SHP77 treated with DMSO at 0.1 percent for 48 hours (cell line): ENCODE results near the gene TBX22.
"Not testable (repeated sequence)": the region's sequence is repeated elsewhere in the genome, so short reads cannot be mapped to it uniquely, and the experiment has no call there.

ENCODE experiments used
- DNase-seq: peaks from one replicate; lab custom pipeline; 2025; lab: John Stamatoyannopoulos, UW

The TBX22 gene, protein sequence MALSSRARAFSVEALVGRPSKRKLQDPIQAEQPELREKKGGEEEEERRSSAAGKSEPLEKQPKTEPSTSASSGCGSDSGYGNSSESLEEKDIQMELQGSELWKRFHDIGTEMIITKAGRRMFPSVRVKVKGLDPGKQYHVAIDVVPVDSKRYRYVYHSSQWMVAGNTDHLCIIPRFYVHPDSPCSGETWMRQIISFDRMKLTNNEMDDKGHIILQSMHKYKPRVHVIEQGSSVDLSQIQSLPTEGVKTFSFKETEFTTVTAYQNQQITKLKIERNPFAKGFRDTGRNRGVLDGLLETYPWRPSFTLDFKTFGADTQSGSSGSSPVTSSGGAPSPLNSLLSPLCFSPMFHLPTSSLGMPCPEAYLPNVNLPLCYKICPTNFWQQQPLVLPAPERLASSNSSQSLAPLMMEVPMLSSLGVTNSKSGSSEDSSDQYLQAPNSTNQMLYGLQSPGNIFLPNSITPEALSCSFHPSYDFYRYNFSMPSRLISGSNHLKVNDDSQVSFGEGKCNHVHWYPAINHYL

DNA sequence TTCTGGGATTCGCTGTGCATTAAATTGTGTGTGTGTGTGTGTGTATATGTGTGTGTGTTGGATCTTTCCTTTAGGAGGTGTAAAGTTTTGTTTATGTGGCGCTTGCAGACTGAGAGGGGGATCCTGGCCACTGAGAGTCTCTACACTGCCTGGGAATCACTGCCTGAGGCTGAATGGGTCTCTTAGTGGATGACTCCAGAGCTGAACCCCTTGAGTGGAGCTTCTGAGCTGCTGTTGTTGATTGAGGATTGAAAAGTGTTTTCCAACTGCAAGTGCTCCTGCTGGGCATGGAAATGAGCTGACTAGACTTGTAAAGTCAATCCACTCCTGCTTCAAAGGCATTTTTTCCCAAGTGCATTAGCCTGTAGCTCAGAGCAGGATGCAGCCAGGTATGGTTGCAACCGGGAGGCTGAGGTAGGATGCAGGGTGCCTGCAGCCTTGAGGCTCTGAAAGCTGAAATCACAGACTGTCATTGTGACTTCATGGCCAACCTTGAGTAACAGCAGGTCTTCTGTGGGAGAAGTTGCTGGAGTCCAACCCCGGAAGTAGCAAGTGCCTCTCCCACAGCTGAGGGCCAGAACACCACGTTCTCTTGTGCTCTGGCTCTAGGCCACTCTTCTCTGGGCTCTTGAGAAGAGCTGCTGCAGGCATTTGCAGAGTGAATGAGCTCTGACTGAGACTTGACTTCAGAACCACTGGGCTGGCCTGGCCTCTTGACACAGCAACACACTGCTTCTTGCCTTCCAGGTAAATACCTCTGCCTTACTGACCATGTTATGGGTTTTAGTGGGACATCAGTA lies at the start of gene TBX22:
TBX22 (plus strand) TSS at position 613 of the 800 bp plus-strand sequence. CDS start 7,517 bp downstream, outside the sequence.
- no peak for DNase-seq

DNA sequence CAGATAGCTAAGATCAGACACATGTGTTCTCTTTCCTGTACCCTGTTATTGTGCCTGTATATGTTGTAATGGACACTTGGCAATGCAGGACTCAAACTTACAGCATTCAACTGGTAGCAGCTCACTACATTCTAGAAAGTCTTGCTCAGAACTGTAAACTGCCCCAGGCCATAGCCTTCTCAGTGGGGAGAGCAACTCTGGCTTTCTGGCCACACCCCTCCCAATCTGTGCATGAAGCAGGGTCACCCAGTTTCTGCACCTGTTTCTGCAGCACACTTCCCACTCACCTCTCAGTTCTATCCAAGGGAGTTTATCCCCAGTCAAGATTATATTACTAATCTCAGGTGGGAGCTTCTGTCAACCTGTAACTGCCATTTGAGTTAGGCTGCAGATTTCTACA lies 38.9 kb upstream of the TBX22 start:
- DNase-seq: no peak

DNA sequence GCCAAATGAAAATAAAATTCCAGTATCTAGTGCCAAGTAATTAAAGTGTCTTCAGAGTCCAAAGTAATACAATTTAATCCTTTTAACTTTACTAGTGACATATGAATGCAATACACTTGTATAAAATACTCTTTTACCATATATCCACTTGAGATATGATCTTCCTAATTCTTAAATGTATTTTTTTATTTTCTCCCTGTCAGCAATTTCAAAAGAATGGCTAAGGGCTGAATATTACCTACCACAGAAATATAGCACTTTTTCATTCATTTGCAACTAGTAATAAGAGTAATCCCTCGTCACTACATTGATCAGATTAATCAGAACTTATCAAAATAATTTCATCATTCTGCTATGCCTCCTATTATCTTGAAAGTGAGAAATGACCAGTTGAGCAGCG lies 10.1 kb upstream of the TBX22 start:
- no peak for DNase-seq

DNA sequence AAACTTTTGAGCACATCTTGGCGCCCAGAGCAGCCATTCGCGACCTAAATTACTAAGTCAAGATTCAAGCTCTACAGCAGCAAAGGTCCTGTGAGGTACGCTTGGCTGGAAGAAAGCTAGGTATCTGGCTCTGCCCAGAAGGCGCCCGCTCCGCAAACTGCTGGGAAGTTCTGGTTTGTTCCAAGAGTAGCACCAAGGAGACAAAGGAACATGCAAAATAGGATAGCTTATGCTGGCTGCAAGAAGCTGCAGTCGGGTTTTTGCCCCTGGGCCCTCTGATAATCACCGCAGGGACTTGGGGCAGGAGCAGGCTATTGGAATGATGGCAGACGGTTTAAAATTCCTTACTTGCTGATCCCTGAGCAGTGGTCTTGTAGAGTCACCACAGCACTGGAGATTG lies 3.0 kb upstream of the TBX22 start:
- DNase-seq: no peak

DNA sequence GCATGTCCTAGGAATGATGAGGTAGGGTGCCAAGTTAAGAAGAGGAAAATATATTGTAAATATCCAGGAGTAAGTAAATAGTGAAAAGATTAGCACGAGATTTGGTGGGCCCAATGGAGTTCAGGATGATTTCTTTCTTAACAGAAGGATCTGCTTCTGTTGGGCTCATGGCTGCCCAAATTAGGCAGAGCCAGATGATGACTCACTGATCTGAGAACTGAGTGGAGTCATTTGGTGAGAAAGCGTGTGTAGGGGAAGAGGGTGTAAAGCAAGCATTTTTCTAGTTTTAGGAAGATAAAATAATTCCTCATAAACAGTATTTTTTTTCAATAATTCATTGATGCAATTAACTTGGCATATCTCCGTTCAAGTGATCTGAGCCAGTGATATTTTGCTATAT lies 1.6 kb downstream of the TBX22 start:
- DNase-seq: no peak

DNA sequence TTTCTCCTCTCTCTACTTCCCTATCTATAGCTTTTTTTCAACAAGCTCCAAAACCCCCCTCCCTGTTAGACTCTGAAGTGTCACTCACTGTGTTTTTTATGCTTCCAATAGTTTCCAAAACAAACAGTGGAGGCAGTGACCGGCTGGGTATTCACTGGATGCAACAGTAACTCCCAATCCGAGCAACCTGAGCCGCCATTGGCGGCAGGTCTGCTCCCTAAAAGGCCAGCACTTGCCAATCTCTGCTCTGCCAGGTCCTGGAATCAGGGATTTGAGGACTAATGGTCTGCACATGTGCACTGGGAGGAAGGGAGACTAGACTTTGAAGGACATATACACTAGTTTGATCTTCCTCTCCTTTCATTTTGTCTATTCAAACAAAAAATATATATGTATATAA lies 7.1 kb downstream of the TBX22 start:
- no peak for DNase-seq

DNA sequence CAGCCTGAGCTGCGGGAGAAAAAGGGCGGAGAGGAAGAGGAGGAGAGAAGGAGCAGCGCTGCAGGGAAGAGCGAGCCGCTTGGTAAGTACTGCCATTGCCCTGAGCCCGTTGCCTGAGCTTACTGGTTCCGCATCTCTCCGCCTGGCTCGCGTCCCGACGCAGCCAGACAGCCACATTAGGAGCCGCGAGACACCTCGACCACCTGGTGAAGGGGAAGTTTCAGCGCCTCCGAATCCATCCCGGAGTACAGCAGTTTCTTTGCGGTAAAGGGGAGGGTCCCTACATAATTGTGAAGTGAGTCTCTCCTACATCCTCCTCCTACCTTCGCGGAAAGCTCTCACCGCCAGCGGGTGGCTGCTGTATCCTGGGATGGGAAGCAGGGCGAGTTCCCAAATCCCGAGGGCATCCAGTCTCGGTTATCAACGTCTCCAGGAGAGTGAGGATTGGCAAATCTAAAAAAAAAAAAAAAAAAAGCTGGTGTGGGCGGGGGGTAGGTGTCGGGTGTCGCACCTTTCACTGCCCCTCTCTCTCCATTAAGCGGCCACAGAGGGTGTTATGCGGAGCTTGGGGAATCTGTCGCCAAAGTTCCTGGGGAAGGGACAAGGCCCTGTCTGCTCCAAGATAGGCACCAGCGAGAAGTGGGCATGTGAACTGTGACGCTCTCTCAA lies 7.9 kb downstream of the TBX22 start:
- no peak for DNase-seq

DNA sequence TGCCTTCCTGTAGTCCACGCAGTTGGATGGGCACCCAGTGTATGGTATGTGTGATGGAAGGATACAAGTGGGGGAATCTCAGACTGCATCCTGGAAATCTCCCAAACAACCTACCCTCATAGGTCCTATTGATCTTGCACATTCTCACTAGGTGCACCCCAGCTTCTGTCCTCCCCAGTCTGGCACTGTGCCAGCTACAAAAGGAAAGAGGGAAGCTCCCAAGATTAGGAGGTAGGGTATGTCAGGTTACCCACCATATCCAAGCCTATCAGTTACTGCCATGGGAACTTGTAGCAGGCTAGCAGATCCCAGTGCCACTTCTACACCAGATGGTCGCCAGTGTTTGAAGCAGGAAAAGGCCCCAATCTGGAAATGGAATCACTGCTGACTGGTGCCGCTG lies 11.6 kb downstream of the TBX22 start:
- no peak for DNase-seq

DNA sequence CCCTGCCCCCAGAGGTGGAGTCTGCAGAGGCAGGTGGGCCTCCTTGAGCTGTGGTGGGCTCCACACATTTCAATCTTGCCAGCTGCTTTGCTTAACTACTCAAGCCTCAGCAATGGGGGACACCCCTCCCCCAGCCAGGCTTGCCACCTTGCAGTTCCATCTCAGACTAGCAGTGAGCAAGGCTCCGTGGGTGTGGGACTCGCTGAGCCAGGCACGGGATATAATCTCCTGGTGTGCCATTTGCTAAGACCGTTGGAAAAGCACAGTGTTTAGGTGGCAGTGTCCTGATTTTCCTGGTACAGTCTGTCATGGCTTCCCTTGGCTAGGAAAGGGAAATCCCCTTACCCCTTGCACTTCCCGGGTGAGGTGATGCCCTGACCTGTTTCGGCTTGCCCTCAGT lies 51.6 kb downstream of the TBX22 start:
- not testable (repeated sequence) for DNase-seq

DNA sequence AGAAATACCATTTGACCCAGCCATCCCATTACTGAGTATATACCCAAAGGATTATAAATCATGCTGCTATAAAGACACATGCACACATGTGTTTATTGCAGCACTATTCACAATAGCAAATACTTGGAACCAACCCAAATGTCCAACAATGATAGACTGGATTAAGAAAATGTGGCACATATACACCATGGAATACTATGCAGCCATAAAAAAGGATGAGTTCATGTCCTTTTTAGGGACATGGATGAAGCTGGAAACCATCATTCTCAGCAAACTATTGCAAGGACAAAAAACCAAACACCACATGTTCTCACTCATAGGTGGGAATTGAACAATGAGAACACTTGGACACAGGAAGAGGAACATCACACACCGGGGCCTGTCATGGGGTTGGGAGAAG lies 61.1 kb downstream of the TBX22 start:
- DNase-seq: not testable (repeated sequence)
